ENCODE data around the gene CHCHD3.

The CHCHD3 gene

DNA sequence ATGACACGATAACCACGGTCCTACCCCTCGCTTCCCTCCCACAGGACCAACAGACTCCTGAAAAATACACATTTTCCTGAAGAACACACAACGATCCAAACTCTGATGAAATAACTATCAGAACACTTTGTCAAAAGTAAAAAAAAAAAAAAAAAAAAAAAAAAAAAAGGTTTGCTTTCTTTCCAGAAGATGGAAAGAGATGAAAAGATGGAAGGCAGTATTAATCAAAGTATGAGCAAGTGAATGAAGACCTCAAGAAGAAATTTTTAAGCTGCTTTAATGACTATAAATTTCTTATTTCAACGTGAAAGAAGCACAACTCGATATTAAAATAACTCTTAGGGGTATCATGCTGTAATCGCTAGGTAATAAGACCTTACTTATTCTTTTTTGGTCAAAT, 202.3 kb downstream of the CHCHD3 start:
- H3K4me3 ChIP-seq (ENCODE audit: low read depth, low read length), result no peak overlapping the region
- DNase-seq (ENCODE audit: low read depth), result no peak
- TF ChIP-seq, protein P1, sequence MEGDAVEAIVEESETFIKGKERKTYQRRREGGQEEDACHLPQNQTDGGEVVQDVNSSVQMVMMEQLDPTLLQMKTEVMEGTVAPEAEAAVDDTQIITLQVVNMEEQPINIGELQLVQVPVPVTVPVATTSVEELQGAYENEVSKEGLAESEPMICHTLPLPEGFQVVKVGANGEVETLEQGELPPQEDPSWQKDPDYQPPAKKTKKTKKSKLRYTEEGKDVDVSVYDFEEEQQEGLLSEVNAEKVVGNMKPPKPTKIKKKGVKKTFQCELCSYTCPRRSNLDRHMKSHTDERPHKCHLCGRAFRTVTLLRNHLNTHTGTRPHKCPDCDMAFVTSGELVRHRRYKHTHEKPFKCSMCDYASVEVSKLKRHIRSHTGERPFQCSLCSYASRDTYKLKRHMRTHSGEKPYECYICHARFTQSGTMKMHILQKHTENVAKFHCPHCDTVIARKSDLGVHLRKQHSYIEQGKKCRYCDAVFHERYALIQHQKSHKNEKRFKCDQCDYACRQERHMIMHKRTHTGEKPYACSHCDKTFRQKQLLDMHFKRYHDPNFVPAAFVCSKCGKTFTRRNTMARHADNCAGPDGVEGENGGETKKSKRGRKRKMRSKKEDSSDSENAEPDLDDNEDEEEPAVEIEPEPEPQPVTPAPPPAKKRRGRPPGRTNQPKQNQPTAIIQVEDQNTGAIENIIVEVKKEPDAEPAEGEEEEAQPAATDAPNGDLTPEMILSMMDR (IDR thresholded peaks at IDR 0.05; ENCODE audit: control insufficient read depth, extremely low read depth, insufficient read depth), result no peak

DNA sequence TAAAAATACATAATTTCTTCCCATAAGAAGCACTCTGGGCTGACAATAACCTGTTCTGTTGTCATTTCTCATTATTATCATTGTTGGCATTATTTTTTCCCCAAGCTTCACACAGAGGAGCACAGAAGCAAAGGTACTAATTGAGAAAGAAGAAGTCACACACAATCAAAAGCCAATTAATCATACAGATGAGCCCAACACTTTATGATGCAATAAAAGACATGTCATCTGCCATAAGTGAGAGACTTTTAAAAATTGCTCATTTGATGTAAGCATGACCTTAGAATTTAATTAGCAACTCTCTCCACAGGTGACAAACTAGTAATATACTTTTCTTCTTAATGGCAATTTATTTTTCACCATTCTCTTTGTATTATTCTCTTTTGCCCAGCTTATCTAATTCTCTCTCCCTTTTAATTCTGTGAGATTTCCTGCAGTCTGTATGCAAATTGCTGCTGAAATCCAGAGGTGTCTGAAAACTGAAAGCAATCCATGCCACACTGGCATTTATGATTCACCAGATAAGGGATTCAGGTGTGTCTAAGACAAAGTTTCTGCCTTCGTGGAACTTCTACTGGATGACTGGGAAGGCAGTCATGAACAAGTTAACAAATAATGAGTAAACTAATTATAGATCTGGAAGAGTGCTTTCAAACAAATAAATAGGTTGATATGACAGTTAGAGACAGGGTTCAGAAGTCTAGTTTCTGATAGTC, 203.5 kb downstream of the CHCHD3 start:
- no peak for DNase-seq (ENCODE audit: low read depth)
- TF ChIP-seq, protein P1 (IDR thresholded peaks at IDR 0.05; ENCODE audit: control insufficient read depth, extremely low read depth, insufficient read depth), result no peak
- no peak overlapping the region for H3K4me3 ChIP-seq (ENCODE audit: low read depth, low read length)

GRCh38 chr7:132877573-132877972, 204.3 kb downstream of the CHCHD3 start:
- no peak for DNase-seq (ENCODE audit: low read depth)
- H3K4me3 ChIP-seq (ENCODE audit: low read depth, low read length), result no peak overlapping the region
- TF ChIP-seq, protein P1 (IDR thresholded peaks at IDR 0.05; ENCODE audit: control insufficient read depth, extremely low read depth, insufficient read depth), result no peak

DNA sequence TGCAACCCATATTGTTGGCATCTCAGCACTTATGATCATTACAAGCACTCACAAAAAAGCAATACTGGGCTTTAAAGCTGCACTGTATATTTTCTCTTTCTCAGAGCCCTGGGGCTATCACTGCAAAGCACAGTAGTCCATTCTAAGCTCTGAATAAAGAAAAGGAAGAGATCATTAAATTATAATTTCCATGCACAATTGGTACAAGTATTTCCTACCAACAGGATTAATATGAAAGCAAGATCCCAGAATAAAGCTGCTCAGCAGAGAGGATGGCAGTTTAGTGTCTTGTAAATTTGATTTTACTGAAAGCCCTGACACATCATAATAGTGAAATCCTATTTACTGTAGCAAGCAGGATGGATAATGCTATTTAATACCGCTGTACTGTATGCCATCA, 205.3 kb downstream of the CHCHD3 start:
- no peak for DNase-seq (ENCODE audit: low read depth)
- no peak overlapping the region for H3K4me3 ChIP-seq (ENCODE audit: low read depth, low read length)
- TF ChIP-seq, protein P1 (IDR thresholded peaks at IDR 0.05; ENCODE audit: control insufficient read depth, extremely low read depth, insufficient read depth), result no peak

- DNase-seq (ENCODE audit: low read depth), result no peak
- TF ChIP-seq, protein P1 (IDR thresholded peaks at IDR 0.05; ENCODE audit: control insufficient read depth, extremely low read depth, insufficient read depth), result no peak
- H3K4me3 ChIP-seq (ENCODE audit: low read depth, low read length), result no peak overlapping the region
Observed at GRCh38 chr7:132872034-132872433, 209.9 kb downstream of the CHCHD3 start.

GRCh38 chr7:132871419-132871818, 210.5 kb downstream of the CHCHD3 start:
- H3K4me3 ChIP-seq (ENCODE audit: low read depth, low read length), result no peak overlapping the region
- no peak for DNase-seq (ENCODE audit: low read depth)
- TF ChIP-seq, protein P1 (IDR thresholded peaks at IDR 0.05; ENCODE audit: control insufficient read depth, extremely low read depth, insufficient read depth), result no peak

All from LNCaP clone FGC (cell line).